ENCODE measurements around the gene ARRDC2. TPM values are rescaled to one million over a fixed set of nuclear protein-coding genes. Genes with fewer than 3 reads are reported as not detected.
"Not testable (repeated sequence)": the region's sequence is repeated elsewhere in the genome, so short reads cannot be mapped to it uniquely, and the experiment has no call there.

The ARRDC2 gene
- total and polyA plus RNA-seq, 4 donors: 19.4 to 62.2 (median 48.8) TPM

- DNase-seq (no peak), ATAC-seq (ENCODE audit: insufficient read depth, low FRiP score) (no peak)
- 36 to 60% methylated on average over 8 of the region's 8 CpGs for WGBS, 2 donors
Measured at GRCh38 chr19:18029617-18030338, 21.8 kb downstream of the ARRDC2 start.

GRCh38 chr19:18031401-18031800 lies 23.4 kb downstream of the ARRDC2 start:
- H3K4me3 ChIP-seq; H3K27me3 ChIP-seq (ENCODE audit: control insufficient read depth in 3 of 3, insufficient read depth in 3 of 3, low read length in 2 of 3); H3K4me1 ChIP-seq (ENCODE audit: control insufficient read depth in 5 of 5, insufficient read depth in 5 of 5, low read length in 5 of 5); H3K9me3 ChIP-seq (ENCODE audit: control insufficient read depth in 4 of 4, insufficient read depth in 3 of 4, low read length in 3 of 4); DNase-seq; ATAC-seq (ENCODE audit: insufficient read depth, low FRiP score); H3K9ac ChIP-seq (ENCODE audit: insufficient read depth in 1 of 2, low read length in 2 of 2); H3K36me3 ChIP-seq (ENCODE audit: control insufficient read depth in 4 of 4, insufficient read depth in 4 of 4, low read length in 4 of 4): not testable (repeated sequence)
- WGBS, 2 donors: 36 to 53% methylated on average over 5 of the region's 5 CpGs
- H3K27ac ChIP-seq (ENCODE audit: low read depth in 1 of 2, low read length in 1 of 2): peak overlapping the region in 1 of 2 donors; percentile 53

More at GRCh38 chr19:18029617-18030338, 21.8 kb downstream of the ARRDC2 start:
- TF ChIP-seq CTCF (IDR thresholded peaks at IDR 0.05; ENCODE audit: control extremely low read depth, extremely low read depth): no peak
- Histone ChIP-seq H3K4me3 (no peak overlapping the region), H3K9me3 (ENCODE audit: control insufficient read depth in 4 of 4, insufficient read depth in 3 of 4, low read length in 3 of 4) (no peaks in the 10 kb centered on the region), H3K36me3 (ENCODE audit: control insufficient read depth in 4 of 4, insufficient read depth in 4 of 4, low read length in 4 of 4) (no peaks in the 10 kb centered on the region), H3K9ac (ENCODE audit: insufficient read depth in 1 of 2, low read length in 2 of 2) (no peak overlapping the region), H3K27ac (ENCODE audit: low read depth in 1 of 2, low read length in 1 of 2) (no peak overlapping the region), H3K27me3 (ENCODE audit: control insufficient read depth in 3 of 3, insufficient read depth in 3 of 3, low read length in 2 of 3) (peaks cover 0 to 4% (median 0%) of the 10 kb centered on the region in 3 donors), H3K4me1 (ENCODE audit: control insufficient read depth in 5 of 5, insufficient read depth in 5 of 5, low read length in 5 of 5) (peaks cover 0 to 9% (median 0%) of the 10 kb centered on the region in 5 donors)

- not testable (repeated sequence) for H3K27ac ChIP-seq (ENCODE audit: low read depth in 1 of 2, low read length in 1 of 2); H3K4me3 ChIP-seq; H3K4me1 ChIP-seq (ENCODE audit: control insufficient read depth in 5 of 5, insufficient read depth in 5 of 5, low read length in 5 of 5); ATAC-seq (ENCODE audit: insufficient read depth, low FRiP score); H3K9ac ChIP-seq (ENCODE audit: insufficient read depth in 1 of 2, low read length in 2 of 2); H3K9me3 ChIP-seq (ENCODE audit: control insufficient read depth in 4 of 4, insufficient read depth in 3 of 4, low read length in 3 of 4); H3K36me3 ChIP-seq (ENCODE audit: control insufficient read depth in 4 of 4, insufficient read depth in 4 of 4, low read length in 4 of 4); H3K27me3 ChIP-seq (ENCODE audit: control insufficient read depth in 3 of 3, insufficient read depth in 3 of 3, low read length in 2 of 3); DNase-seq
- WGBS, 2 donors: 80 to 95% methylated on average over 2 of the region's 2 CpGs
Measured at GRCh38 chr19:18032102-18032501, 24.1 kb downstream of the ARRDC2 start.

- Histone ChIP-seq H3K4me3 (no peak overlapping the region), H3K27me3 (ENCODE audit: control insufficient read depth in 3 of 3, insufficient read depth in 3 of 3, low read length in 2 of 3) (no peaks in the 10 kb centered on the region), H3K27ac (ENCODE audit: low read depth in 1 of 2, low read length in 1 of 2) (no peak overlapping the region), H3K36me3 (ENCODE audit: control insufficient read depth in 4 of 4, insufficient read depth in 4 of 4, low read length in 4 of 4) (no peaks in the 10 kb centered on the region), H3K4me1 (ENCODE audit: control insufficient read depth in 5 of 5, insufficient read depth in 5 of 5, low read length in 5 of 5) (peaks cover 0 to 4% (median 0%) of the 10 kb centered on the region in 5 donors), H3K9me3 (ENCODE audit: control insufficient read depth in 4 of 4, insufficient read depth in 3 of 4, low read length in 3 of 4) (no peaks in the 10 kb centered on the region), H3K9ac (ENCODE audit: insufficient read depth in 1 of 2, low read length in 2 of 2) (no peak overlapping the region)
- no peak for TF ChIP-seq CTCF (IDR thresholded peaks at IDR 0.05; ENCODE audit: control extremely low read depth, extremely low read depth)
- 97 to 99% methylated on average over 2 of the region's 2 CpGs for WGBS, 2 donors
- DNase-seq: no peak
- ATAC-seq (ENCODE audit: insufficient read depth, low FRiP score): no peak
Measured at GRCh38 chr19:18041054-18041453, 33.1 kb downstream of the ARRDC2 start.
